ENCODE measurements around the gene GARIN3. TPM values are rescaled to one million over a fixed set of nuclear protein-coding genes. Genes with fewer than 3 reads are reported as not detected.
A peak's percentile ranks its signal among the peaks of the same experiment; 100 is the strongest.

Gene GARIN3
- total and polyA plus RNA-seq, 12 donors = not detected

- H3K4me1 ChIP-seq (replicated peaks in 1 of 2) = no peaks in the 10 kb centered on the region
- intact Hi-C loops (cut with DNase I) = loop anchor here in 1 of 2 donors (10.0 kb wide), 1 partner anchor 157 kb away; no protein-coding TSS in a partner anchor
- 17 to 81% (median 55%) methylated on average over 1 of the region's 1 CpG for WGBS, 4 donors
- H3K4me3 ChIP-seq = no peak overlapping the region
- H3K27me3 ChIP-seq = peaks cover 3% of the 10 kb centered on the region
- H3K36me3 ChIP-seq (replicated peaks in 1 of 2) = no peaks in the 10 kb centered on the region
- TF ChIP-seq CTCF (IDR thresholded peaks at IDR 0.05) (no peak), POLR2A (IDR thresholded peaks at IDR 0.05) (no peak)
- H3K9me3 ChIP-seq (replicated peaks in 1 of 3) = no peaks in the 10 kb centered on the region
- H3K27ac ChIP-seq = no peak overlapping the region
- no peak for DNase-seq
Measured at GRCh38 chr5:157157293-157157891, 8.7 kb downstream of the GARIN3 start.

- Histone ChIP-seq H3K36me3 (replicated peaks in 1 of 2) (no peaks in the 10 kb centered on the region), H3K9me3 (replicated peaks in 1 of 3) (no peaks in the 10 kb centered on the region), H3K4me1 (replicated peaks in 1 of 2) (no peaks in the 10 kb centered on the region), H3K27me3 (peaks cover 3% of the 10 kb centered on the region), H3K27ac (no peak overlapping the region), H3K4me3 (no peak overlapping the region)
- intact Hi-C loops (cut with DNase I) = loop anchor here in 1 of 2 donors (10.0 kb wide), 1 partner anchor 160 kb away; no protein-coding TSS in a partner anchor
- WGBS, 4 donors = 69 to 89% (median 84%) methylated on average over 3 of the region's 3 CpGs
- DNase-seq = no peak
- TF ChIP-seq CTCF (IDR thresholded peaks at IDR 0.05) (no peak), POLR2A (IDR thresholded peaks at IDR 0.05) (no peak)
Measured at GRCh38 chr5:157155297-157155696, 10.8 kb downstream of the GARIN3 start.

- DNase-seq = no peak
- Histone ChIP-seq H3K4me1 (replicated peaks in 1 of 2) (peaks cover 0 to 5% of the 10 kb centered on the region in 2 donors), H3K27ac (no peak overlapping the region), H3K27me3 (no peaks in the 10 kb centered on the region), H3K36me3 (replicated peaks in 1 of 2) (no peaks in the 10 kb centered on the region), H3K9me3 (replicated peaks in 1 of 3) (no peaks in the 10 kb centered on the region), H3K4me3 (no peak overlapping the region)
- 81 to 93% (median 85%) methylated on average over 3 of the region's 3 CpGs for WGBS, 4 donors
- no peak for TF ChIP-seq POLR2A (IDR thresholded peaks at IDR 0.05)
- TF ChIP-seq CTCF (IDR thresholded peaks at IDR 0.05) = no peak
- intact Hi-C loops (cut with DNase I) = loop anchor here in 1 of 2 donors (10.0 kb wide), 1 partner anchor 164 kb away; no protein-coding TSS in a partner anchor
Measured at GRCh38 chr5:157150995-157151394, 15.1 kb downstream of the GARIN3 start.

- H3K4me1 ChIP-seq (replicated peaks in 1 of 2) = peaks cover 0 to 5% of the 10 kb centered on the region in 2 donors
- H3K4me3 ChIP-seq = no peak overlapping the region
- H3K9me3 ChIP-seq (replicated peaks in 1 of 3) = no peaks in the 10 kb centered on the region
- no peaks in the 10 kb centered on the region for H3K36me3 ChIP-seq (replicated peaks in 1 of 2)
- H3K27me3 ChIP-seq = no peaks in the 10 kb centered on the region
- intact Hi-C loops (cut with DNase I) = no loop called here
- 57 to 70% (median 65%) methylated on average over 14 of the region's 14 CpGs for WGBS, 4 donors
- DNase-seq = peak; percentile 62 to 88 (median 72)
- no peak overlapping the region for H3K27ac ChIP-seq
- peak; percentile 74 to 88 (median 80) for TF ChIP-seq CTCF (IDR thresholded peaks at IDR 0.05)
- TF ChIP-seq POLR2A (IDR thresholded peaks at IDR 0.05) = no peak
Measured at GRCh38 chr5:157148734-157149615, 17.1 kb downstream of the GARIN3 start.

All from adrenal gland (tissue), 12 donors.